OCI-LY3 (cell line): ENCODE data around the gene GRAMD1B.

ENCODE experiments used
- EZH2phosphoT487 ChIP-seq: fragments of 200-600 bp; shearing (Covaris generic); IDR thresholded peaks from 2 replicates; pipeline ENCODE4 v1.6.1; 2018; ENCODE audit warnings: antibody characterized with exemption, mixed run types, low read depth
- TF ChIP-seq, protein P1 (sequence below): fragments of 200-600, 300-600 bp; sonication (generic); IDR thresholded peaks from 2 replicates; pipeline ENCODE4 v1.5.1; 2014; ENCODE audit warnings: antibody characterized with exemption, low read length, low read depth

DNA sequence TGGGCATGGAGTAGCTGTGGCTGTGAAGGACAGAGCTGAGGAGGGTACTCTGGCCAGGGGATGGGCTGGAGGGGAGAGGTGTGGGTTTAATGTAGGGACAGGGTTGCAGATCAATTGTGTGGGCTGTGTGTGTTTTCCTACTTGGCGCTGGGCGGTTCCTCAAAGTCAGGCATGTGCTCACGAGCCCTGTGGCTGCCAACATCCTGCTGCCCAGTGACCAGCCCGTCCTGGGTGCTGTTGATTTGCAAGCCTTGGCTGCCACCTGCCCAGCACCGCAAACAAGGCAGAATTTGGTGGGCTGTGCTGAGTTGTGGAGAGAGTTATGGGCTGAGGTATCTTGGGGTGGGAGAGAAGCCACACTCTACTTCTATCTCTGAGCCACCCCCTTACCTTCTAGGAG, 155.1 kb downstream of the GRAMD1B start:
- TF ChIP-seq, protein P1, sequence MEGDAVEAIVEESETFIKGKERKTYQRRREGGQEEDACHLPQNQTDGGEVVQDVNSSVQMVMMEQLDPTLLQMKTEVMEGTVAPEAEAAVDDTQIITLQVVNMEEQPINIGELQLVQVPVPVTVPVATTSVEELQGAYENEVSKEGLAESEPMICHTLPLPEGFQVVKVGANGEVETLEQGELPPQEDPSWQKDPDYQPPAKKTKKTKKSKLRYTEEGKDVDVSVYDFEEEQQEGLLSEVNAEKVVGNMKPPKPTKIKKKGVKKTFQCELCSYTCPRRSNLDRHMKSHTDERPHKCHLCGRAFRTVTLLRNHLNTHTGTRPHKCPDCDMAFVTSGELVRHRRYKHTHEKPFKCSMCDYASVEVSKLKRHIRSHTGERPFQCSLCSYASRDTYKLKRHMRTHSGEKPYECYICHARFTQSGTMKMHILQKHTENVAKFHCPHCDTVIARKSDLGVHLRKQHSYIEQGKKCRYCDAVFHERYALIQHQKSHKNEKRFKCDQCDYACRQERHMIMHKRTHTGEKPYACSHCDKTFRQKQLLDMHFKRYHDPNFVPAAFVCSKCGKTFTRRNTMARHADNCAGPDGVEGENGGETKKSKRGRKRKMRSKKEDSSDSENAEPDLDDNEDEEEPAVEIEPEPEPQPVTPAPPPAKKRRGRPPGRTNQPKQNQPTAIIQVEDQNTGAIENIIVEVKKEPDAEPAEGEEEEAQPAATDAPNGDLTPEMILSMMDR = no peak
- TF ChIP-seq EZH2phosphoT487 = no peak
